ENCODE results near the gene SLC52A3.
"Not testable (repeated sequence)": the region's sequence is repeated elsewhere in the genome, so short reads cannot be mapped to it uniquely, and the experiment has no call there.

The SLC52A3 gene

DNA sequence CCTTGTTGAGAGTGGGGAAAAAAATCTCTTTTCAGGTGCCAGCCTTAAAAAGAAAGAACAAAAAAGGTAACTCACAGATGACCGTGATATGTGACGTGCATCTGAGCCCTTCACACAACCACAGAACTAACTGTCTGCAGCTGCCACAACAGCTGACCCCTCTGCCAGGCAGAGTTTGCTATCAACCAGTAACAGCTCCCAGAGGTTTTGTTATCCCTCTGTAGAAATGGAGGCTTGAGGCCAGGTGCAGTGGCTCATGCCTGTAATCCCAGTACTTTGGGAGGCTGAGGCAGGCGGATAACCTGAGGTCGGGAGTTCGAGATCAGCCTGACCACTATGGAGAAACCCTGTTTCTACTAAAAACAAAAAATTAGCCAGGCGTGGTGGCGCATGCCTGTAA, 42.8 kb downstream of the SLC52A3 start:
- DNase-seq, result no peak

DNA sequence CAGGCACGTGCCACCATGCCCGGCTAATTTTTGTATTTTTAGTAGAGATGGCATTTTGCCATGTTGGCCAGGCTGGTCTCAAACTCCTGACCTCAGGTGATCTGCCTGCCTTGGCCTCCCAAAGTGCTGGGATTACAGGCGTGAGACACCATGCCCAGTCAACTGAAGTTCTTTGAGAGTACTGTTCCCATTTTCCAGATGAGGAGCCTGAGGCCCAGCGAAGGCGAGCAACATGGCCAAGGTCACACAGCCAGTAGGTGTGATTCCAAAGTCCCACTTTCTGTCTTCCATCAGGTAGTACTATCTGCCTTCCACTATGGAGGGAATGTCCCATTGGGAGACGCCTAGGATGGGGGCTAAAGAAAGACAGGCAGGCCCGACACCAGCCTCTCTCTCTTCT, 43.5 kb downstream of the SLC52A3 start:
- DNase-seq, result not testable (repeated sequence)

DNA sequence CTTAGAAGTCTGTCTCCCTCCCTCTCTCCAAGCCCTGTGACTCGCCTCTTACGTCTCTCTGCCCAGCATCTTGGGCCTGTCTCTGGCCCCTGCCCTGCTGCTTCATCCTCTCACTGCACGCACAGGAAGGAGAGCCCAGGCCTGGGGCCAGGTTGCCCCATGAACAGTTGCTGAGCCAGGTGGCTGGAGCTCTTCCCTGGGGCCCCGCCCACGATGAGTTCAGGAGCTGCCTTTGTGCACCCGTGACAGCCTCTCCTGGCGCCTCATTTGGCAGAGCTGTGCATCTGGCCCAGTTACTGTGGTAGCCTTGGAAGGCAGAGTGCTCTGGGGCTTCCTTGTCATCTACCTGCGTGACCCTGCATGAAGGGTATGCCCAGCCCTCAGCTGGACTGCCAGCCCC, 44.5 kb downstream of the SLC52A3 start:
- no peak for DNase-seq

DNA sequence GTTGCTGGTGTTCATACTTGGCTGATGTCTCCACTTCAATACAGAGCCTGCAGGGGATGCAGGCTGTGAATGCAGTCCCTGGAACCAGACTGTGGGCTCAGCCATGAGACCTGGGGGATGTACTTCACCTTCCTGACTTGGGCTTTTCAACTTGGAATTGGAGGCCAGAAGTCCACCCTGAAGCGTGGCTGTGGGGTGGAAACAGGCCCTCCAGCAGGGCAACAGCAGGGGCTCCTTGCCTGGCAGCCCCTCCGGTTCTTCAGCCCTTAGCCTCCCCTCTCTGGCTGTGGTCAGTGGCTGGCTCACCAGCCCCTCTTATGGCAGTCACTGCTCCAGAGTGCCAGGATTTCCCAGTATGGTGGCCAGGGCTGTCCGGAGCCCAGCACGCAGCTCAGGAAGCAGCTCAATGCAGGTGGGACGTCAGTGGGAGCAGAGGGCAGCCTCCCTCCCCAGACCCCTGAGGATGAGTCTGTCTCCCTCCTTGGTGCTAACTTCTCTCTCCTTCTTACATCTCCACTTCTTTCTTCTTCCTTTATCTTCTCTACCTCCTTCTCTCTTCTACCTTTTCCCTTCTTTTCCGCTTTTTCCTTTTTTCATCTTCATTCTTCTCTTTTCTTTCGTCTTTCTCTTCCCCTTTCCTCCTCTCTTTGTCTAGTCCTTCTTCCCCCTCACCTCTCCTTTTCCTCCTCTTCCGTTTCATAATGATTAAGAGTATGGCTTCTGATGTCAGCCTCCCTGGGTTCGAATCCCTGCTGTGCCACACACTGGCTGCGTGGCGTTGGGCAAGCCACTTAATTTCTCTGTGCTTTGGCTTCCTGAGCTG, 45.3 kb downstream of the SLC52A3 start:
- no peak for DNase-seq

DNA sequence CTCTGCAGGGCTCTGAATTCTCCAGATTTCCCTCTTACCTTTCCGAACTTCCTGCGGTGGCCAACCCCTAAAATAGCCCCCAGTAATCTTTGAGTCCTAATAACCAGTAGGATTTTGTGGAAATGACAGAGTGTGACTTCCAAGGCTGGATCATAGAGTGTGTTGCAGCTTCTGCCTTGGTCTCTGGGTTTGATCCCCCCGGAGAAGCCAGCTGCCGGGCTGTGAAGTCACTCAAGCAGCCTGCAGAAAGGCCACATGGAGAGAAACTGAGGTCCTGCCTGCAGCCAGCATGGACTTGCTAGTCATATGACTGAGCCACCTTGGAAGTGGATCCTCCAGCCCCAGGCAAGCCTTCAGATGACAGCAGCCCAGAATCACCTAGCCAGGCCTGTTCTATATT, 46.4 kb downstream of the SLC52A3 start:
- DNase-seq, result no peak

DNA sequence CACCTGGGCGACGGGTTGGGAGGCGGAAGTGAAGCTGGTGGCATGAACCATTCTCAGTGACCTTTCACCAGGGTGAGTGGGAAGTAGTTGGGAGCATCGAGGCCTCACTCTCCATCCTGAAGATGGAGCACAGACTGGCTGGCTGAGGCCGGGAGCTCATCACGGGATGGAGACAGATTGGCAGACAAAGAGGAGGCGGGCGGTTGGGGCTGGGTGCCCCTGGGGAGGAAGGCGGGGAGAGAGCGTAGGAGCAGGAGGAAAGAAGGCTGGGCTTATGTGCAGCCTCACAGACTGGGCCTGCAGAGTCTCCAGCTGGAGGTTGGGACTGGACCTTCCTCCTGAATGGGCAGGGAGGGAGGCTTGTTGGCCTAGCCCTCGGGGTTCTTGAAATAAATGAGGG, 48.5 kb downstream of the SLC52A3 start:
- DNase-seq, result no peak

DNA sequence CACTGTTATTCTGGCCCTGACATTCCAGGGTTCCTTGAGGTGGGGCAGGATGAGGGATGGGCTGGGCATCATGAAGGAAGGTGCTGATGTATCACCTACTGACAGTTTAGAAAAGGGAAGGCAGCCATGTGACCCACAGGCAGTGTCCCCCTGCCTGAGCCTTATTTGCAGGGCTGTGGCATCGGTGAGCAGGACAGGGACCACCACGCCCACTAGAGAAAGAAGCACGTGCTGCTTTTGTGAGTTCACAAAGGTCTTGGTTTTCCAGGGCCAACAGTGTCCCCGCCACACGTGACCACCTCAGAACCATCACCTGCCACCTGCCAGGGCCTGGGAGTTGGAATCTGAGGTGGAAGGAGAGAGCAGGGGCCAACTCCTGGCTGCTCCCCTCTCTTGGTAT, 49.2 kb downstream of the SLC52A3 start:
- no peak for DNase-seq

DNA sequence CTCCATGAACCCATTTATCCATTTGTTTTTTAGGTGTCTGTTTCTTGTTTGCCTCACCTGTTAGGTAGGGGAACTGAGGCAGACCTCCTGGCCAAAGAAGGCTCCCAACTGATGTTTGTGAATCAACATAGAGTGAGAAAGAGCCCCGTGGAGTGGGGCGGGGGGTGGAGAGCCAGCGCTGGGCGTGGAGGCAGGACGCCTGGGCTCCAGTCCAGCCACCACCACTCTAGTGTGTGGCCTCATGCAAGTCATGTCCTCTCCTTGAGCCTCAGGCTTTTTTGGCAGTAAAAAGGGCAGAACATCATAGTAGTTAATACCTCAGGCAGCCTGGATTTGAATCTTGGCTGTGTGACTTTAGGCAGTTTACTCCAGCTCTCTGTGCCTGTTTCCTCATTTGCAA, 50.5 kb downstream of the SLC52A3 start:
- no peak for DNase-seq

DNA sequence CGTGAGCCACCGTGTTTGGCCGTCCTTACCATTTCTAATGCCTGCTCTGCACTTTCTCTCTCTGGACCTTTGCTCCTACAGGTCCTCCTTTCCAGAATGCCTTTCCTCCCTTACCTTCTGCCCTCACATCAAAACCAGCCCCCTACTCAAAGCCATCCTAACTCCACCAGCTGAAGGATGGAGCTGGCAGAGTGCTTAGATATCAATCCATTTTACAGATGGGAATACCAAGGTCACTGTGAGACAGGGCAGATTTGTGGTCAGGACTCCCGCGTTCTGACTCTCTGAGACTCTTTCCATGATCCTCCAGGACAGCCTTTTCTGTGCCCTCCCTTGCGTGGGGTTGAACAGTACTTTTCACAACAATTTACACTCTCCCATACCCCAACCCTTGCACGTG, 51.0 kb downstream of the SLC52A3 start:
- DNase-seq, result no peak

DNA sequence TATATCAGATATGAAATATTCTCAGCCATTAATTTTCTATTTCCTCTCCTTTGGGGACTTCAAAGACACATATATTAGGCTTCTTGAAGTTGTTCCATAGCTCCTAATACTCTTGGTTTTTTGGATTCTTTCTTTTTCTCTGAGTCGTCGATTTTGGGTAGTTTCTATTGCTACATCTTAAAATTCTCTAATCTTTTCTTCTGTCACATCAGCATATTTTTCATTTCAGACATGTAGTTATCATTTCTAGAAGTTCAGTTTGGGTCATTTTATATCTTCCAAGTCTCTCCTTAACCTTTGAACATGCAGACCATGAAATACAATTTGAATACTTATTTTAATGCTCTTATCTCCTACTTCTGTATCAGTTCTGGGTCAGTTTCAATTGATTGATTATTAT, 53.8 kb downstream of the SLC52A3 start:
- no peak for DNase-seq

DNA sequence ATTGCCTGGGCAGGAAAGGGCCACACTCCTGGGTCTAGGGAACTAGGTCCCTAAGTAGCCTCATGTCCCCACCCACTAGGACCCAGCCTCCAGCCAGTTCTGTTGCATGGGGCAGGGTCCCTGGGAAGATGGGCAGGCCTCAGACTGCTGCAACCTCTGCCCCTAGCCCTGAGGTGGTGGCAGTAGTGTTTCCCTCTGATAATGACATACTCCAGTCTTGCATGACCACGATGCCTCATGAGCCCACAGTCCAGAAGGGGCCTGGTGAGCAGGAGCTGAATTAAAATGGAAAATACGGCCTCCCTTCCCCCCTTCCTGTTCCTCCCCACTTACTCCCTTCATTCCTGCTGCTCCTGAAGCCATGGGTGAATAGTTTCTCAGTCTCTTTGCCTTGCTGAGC, 56.7 kb downstream of the SLC52A3 start:
- DNase-seq, result no peak

DNA sequence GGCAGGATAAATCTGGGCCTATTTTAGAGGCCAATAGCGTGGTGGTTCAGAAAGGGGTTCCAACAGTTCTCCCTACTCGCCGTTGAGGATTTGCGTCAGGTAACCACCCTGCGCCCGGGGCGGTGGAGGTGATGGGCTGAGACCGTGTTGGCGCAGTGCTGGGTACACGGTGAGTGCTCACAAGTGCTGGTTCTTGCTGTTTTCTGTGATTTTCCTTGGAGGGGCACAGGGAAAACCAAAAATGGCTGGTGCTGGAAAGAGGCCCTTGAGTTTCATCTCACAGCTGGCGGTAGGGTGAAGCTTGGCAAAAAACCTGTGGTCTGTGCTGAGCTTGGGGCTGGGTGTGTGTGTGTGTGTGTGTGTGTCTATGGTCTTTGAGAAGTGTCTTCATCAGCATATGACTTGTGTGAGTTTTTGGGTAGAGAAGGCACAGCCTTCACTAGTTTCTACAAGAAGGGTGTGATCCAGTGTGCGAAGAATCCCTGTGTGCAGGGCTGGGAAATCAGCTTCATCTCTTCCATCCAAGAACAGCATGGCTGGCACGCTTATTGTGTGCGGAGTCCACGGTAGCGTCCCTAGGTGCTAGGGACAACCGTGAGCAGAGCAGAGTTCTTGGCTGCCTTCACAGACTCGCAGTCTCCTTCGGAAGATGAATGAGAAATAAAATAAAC, 57.4 kb downstream of the SLC52A3 start:
- DNase-seq, result no peak

Data from hematopoietic multipotent progenitor cell treated with erythropoietin and hydrocortisone succinate and interleukin-3 and kit ligand, for 6 days (in vitro differentiated cells).